Activated T-cell treated with anti-CD3 and anti-CD28 coated beads, Interleukin-2, amount 50 U/mL, for 4 hours (primary cell): ENCODE measurements around the gene KRTAP8-1. TPM values are rescaled to one million over a fixed set of nuclear protein-coding genes. Genes with fewer than 3 reads are reported as not detected.

ENCODE experiments used
- total RNA-seq, 3 donors: library from RNA; stranded (reverse); gene quantifications; one replicate each; pipeline ENCODE4 v1.2.1, GENCODE V29; 2021

Gene KRTAP8-1
- total RNA-seq, 3 donors from 2014 or later: not detected

Other genes starting within 250 kb of the KRTAP8-1 start
- gene KRTAP22-2, start 222.9 kb downstream of the KRTAP8-1 start, total RNA-seq: not detected
- not detected for gene KRTAP6-3, start 220.8 kb downstream of the KRTAP8-1 start, total RNA-seq
- not detected for gene KRTAP6-2, start 214.4 kb downstream of the KRTAP8-1 start, total RNA-seq
- not detected for gene KRTAP22-1, start 212.2 kb downstream of the KRTAP8-1 start, total RNA-seq
- gene KRTAP6-1, start 199.3 kb downstream of the KRTAP8-1 start, total RNA-seq: not detected
- gene KRTAP20-1, start 196.8 kb downstream of the KRTAP8-1 start, total RNA-seq: not detected
- gene KRTAP20-4, start 192.6 kb downstream of the KRTAP8-1 start, total RNA-seq: not detected
- gene KRTAP20-2, start 178.1 kb downstream of the KRTAP8-1 start, total RNA-seq: not detected
- gene KRTAP20-3, start 170.4 kb downstream of the KRTAP8-1 start, total RNA-seq: not detected
- gene KRTAP21-3, start 94.5 kb downstream of the KRTAP8-1 start, total RNA-seq: not detected
- not detected for gene KRTAP21-2, start 66.0 kb downstream of the KRTAP8-1 start, total RNA-seq
- gene KRTAP21-1, start 57.8 kb downstream of the KRTAP8-1 start, total RNA-seq: not detected
- gene KRTAP7-1, start 16.5 kb upstream of the KRTAP8-1 start, total RNA-seq: not detected
- not detected for gene KRTAP11-1, start 68.3 kb upstream of the KRTAP8-1 start, total RNA-seq
- gene KRTAP19-8, start 225.2 kb upstream of the KRTAP8-1 start, total RNA-seq: not detected